ENCODE results near the gene TNF. TPM values are rescaled to one million over a fixed set of nuclear protein-coding genes. Genes with fewer than 3 reads are reported as not detected.

TNF gene
- total RNA-seq, 1 experiment from 2014 or later = 0.64 TPM

GRCh38 chr6:31576897-31577578 is 1.7 kb downstream of the TNF start:
- ChIA-PET POLR2A (interaction anchor here (0.6 to 1.0 kb wide), 2 partner anchors 161 to 314 kb away, joined by 3 to 5 read pairs; no protein-coding TSS in a partner anchor), CTCF (interaction anchor here (0.9 to 1.2 kb wide), 2 partner anchors 19 to 22 kb away, joined by 3 to 4 read pairs; no protein-coding TSS in a partner anchor)
- no peaks in the 10 kb centered on the region for H3K36me3 ChIP-seq (ENCODE audit: control insufficient read depth, insufficient read depth, low read length)
- no peak overlapping the region for H3K4me3 ChIP-seq (ENCODE audit: low read depth in 2 of 2, low read length in 2 of 2)
- no peaks in the 10 kb centered on the region for H3K27me3 ChIP-seq (ENCODE audit: control insufficient read depth, insufficient read depth, low read length)
- in situ Hi-C loops (cut with HindIII; ENCODE audit: low pct_unique_long_range_greater_than_20kb, low sequenced_read_pairs) (no loop called here), intact Hi-C loops (cut with micrococcal nuclease; ENCODE audit: unreplicated experiment) (no loop called here)
- H3K4me1 ChIP-seq (ENCODE audit: control insufficient read depth, insufficient read depth, low read length) = peaks cover 19% of the 10 kb centered on the region
- ATAC-seq (no peak), DNase-seq (ENCODE audit: low read depth, low spot score) (no peak)
- no TSS peak for BruUV-seq (replicated peaks)
- peak overlapping the region; percentile 78; the same call in 1 of the 2 replicates for H3K27ac ChIP-seq (ENCODE audit: low read length)
- TF ChIP-seq TCF7L2 (IDR thresholded peaks at IDR 0.05; ENCODE audit: low read depth, low read length) (no peak), SIN3A (IDR thresholded peaks at IDR 0.05; ENCODE audit: borderline replicate concordance, insufficient read depth, low read depth, low read length) (no peak), POLR2AphosphoS5 (IDR thresholded peaks at IDR 0.05; ENCODE audit: low read depth, low read length) (no peak), CTCF (IDR thresholded peaks at IDR 0.05) (no peak), REST (IDR thresholded peaks at IDR 0.05; ENCODE audit: insufficient read depth in 1 of 2, low read depth in 2 of 2, low read length in 1 of 2) (no peak)
- H3K9me3 ChIP-seq (ENCODE audit: control insufficient read depth, insufficient read depth, low read depth, low read length) = no peaks in the 10 kb centered on the region

GRCh38 chr6:31577579-31577966 is 2.2 kb downstream of the TNF start:
- peak overlapping the region; percentile 78 for H3K27ac ChIP-seq (ENCODE audit: low read length)
- BruUV-seq (replicated peaks) = no TSS peak
- H3K4me3 ChIP-seq (ENCODE audit: low read depth in 2 of 2, low read length in 2 of 2) = no peak overlapping the region
- POLR2A ChIA-PET = interaction anchor here (0.6 to 1.0 kb wide), 2 partner anchors 160 to 313 kb away, joined by 3 to 5 read pairs; no protein-coding TSS in a partner anchor
- TF ChIP-seq POLR2AphosphoS5 (IDR thresholded peaks at IDR 0.05; ENCODE audit: low read depth, low read length) (no peak), REST (IDR thresholded peaks at IDR 0.05; ENCODE audit: insufficient read depth in 1 of 2, low read depth in 2 of 2, low read length in 1 of 2) (no peak), TCF7L2 (IDR thresholded peaks at IDR 0.05; ENCODE audit: low read depth, low read length) (no peak), CTCF (IDR thresholded peaks at IDR 0.05) (no peak), SIN3A (IDR thresholded peaks at IDR 0.05; ENCODE audit: borderline replicate concordance, insufficient read depth, low read depth, low read length) (no peak)
- H3K4me1 ChIP-seq (ENCODE audit: control insufficient read depth, insufficient read depth, low read length) = peaks cover 22% of the 10 kb centered on the region
- intact Hi-C loops (cut with micrococcal nuclease; ENCODE audit: unreplicated experiment) = no loop called here
- no peak for ATAC-seq
- H3K36me3 ChIP-seq (ENCODE audit: control insufficient read depth, insufficient read depth, low read length) = no peaks in the 10 kb centered on the region
- no peak for DNase-seq (ENCODE audit: low read depth, low spot score)
- CTCF ChIA-PET = interaction anchor here (0.6 kb wide), 1 partner anchor 80 kb away, joined by 6 read pairs; the partner anchor contains the start of gene MICB
- H3K9me3 ChIP-seq (ENCODE audit: control insufficient read depth, insufficient read depth, low read depth, low read length) = no peaks in the 10 kb centered on the region
- no peaks in the 10 kb centered on the region for H3K27me3 ChIP-seq (ENCODE audit: control insufficient read depth, insufficient read depth, low read length)
- in situ Hi-C loops (cut with HindIII; ENCODE audit: low pct_unique_long_range_greater_than_20kb, low sequenced_read_pairs) = no loop called here

Measured in Panc1 (cell line).